Mucosa of descending colon (tissue), 3 donors: Measurements from ENCODE around the gene NUAK2. TPM values are rescaled to one million over a fixed set of nuclear protein-coding genes. Genes with fewer than 3 reads are reported as not detected.

Source experiments
- ATAC-seq: fragments of 200-7000 bp; cut with Tn5 transposase; one replicate; pipeline ENCODE4 v1.9.1; 2020; ENCODE audit warnings: mild to moderate bottlenecking, moderate library complexity
- DNase-seq, 3 donors: peaks; one replicate each; pipeline ENCODE4 v3.0.0-alpha.2; 2020
- H3K36me3 ChIP-seq: fragments of 200-600 bp; one replicate; pipeline ENCODE4 v1.8.0; 2021; ENCODE audit warnings: low read depth, mild to moderate bottlenecking
- H3K4me1 ChIP-seq: fragments of 200-600 bp; one replicate; pipeline ENCODE4 v1.8.0; 2021; ENCODE audit warnings: low read depth, mild to moderate bottlenecking
- H3K4me3 ChIP-seq: fragments of 200-600 bp; one replicate; pipeline ENCODE4 v1.8.0; 2021; ENCODE audit warnings: mild to moderate bottlenecking
- H3K9me3 ChIP-seq: fragments of 200-600 bp; one replicate; pipeline ENCODE4 v1.8.0; 2021; ENCODE audit warnings: mild to moderate bottlenecking
- intact Hi-C, 2 donors: fragments of 100-400 bp; cut with DNase I in 1 of 2; cut with micrococcal nuclease in 1 of 2; formaldehyde crosslinking; loops; one replicate each; pipeline versions ENCODE4 v1.11.0 to v1.11.1; 2022; cut with DNase I, micrococcal nuclease
- total RNA-seq, 3 donors: library from RNA; stranded (reverse); fragmentation: NEBNext Ultra II Directional in 2 of 3; extraction: Animal tissue kit (Norgen Biotek cat#: 25700) in 2 of 3; gene quantifications; one replicate each; pipeline versions ENCODE4 v1.2.1 to v1.2.4, GENCODE V29; 2021 to 2023
- TF ChIP-seq, protein P1 (sequence below): fragments of 200-600 bp; IDR thresholded peaks from one replicate; pipeline ENCODE4 v1.8.0; 2022; ENCODE audit warnings: antibody characterized with exemption, mild to moderate bottlenecking
- donor health status: DM: no; HTN: no; CAD: no; lungs with moderate emphysema.
- donor health status: DM: no; HTN: no; CAD: no.
- donor health status: DM: no; HTN: yes; CAD: no.

Gene NUAK2
- total RNA-seq, 3 donors from 2014 or later, result 16.5 to 50.8 (median 29.5) TPM

DNA sequence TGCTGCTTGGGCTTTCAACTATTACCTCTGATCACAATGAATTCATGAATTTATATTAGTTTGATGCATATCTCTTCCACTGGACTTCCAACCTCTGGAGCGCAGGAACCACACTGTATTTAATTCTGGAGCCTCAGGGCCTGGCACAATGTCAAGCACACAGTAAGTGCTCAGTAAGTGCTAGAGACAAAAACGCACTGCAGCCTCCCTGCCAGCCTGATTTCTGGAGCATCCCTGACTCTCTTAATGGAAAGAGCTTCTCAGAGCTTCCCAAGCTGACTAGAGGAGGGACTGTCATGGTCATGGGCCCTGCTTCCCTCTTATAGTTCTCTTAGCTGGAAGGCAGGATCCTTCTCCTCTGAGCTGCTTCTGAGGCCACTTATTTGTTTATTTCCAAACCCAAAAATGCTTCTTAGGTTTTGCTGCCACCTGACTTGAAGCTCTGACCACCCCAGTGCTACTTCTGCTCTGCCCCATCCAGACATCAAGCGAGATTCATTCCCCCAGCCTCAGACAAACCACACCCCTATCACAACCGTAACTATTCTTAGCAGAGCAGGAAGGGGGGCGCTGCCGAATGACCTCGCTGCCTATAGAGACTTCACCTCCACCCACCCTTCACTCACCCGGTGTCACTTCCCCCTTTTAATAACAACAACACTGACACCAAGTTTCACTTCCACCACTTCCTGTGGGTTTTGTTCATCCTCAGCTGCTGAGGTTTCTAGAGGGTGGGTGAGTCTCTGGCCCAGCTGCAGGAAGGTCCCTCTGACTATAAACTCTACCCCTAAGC lies 33.6 kb downstream of the NUAK2 start:
- TF ChIP-seq, protein P1, sequence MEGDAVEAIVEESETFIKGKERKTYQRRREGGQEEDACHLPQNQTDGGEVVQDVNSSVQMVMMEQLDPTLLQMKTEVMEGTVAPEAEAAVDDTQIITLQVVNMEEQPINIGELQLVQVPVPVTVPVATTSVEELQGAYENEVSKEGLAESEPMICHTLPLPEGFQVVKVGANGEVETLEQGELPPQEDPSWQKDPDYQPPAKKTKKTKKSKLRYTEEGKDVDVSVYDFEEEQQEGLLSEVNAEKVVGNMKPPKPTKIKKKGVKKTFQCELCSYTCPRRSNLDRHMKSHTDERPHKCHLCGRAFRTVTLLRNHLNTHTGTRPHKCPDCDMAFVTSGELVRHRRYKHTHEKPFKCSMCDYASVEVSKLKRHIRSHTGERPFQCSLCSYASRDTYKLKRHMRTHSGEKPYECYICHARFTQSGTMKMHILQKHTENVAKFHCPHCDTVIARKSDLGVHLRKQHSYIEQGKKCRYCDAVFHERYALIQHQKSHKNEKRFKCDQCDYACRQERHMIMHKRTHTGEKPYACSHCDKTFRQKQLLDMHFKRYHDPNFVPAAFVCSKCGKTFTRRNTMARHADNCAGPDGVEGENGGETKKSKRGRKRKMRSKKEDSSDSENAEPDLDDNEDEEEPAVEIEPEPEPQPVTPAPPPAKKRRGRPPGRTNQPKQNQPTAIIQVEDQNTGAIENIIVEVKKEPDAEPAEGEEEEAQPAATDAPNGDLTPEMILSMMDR, result no peak
- intact Hi-C loops, result no loop called here
- no peak overlapping the region for H3K4me3 ChIP-seq
- DNase-seq, result peak; percentile 63 to 89 (median 77)
- H3K4me1 ChIP-seq, result peaks cover 17% of the 10 kb centered on the region
- no peaks in the 10 kb centered on the region for H3K9me3 ChIP-seq
- no peaks in the 10 kb centered on the region for H3K36me3 ChIP-seq
- ATAC-seq, result peak; percentile 76

DNA sequence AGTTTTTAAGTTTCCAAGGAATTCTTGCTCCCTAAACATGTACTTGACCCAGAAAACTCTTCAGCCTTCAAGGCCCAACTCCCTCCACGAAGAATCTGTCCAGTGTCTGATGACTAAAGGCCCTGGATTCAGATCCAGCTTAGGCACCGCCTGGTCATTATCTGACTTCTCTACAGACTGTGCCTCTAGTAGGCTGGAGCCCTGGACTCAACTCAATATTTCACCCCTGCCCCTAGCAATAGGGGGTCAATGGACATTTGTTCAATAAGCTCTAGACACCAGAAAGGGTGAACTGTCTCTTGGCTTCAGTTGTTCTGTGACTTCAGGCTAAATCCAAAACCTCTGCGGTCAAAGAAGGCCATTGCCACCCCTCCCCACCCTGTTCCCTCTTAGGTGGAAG lies 34.5 kb downstream of the NUAK2 start:
- ATAC-seq, result no peak
- H3K9me3 ChIP-seq, result no peaks in the 10 kb centered on the region
- no peaks in the 10 kb centered on the region for H3K36me3 ChIP-seq
- H3K4me3 ChIP-seq, result no peak overlapping the region
- peaks cover 17% of the 10 kb centered on the region for H3K4me1 ChIP-seq
- no peak for DNase-seq
- intact Hi-C loops, result no loop called here
- TF ChIP-seq, protein P1, result no peak

DNA sequence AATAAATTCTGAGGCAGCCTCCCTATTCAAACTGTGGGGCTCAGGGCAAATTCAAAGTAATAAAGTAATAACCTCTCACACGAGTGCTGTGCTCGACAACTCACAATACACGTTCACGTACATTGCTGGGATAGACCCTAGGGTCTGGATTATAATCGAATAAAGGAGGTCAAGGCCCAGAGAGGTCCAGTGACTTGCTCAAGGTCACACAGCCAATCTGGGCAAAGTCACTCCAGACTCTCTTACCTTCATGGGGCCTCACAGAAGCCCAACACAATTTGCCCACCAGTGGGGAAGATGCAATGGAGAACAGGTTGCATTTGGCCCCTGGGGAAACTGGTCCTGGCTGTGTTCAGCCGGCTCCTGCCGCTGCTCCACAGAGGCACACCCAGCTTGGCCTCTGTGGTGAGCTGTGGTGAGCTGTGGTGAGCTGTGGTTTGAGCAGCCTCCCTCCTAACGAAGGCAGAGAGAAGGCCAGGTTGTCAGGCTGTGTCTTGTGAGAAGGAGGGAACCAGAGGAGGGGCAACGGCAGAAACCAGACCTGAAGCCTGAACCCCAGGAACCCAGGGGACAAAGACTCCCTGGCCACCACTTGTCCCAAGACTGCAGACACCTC lies 35.1 kb downstream of the NUAK2 start:
- Histone ChIP-seq H3K4me1 (peaks cover 17% of the 10 kb centered on the region), H3K36me3 (no peaks in the 10 kb centered on the region), H3K4me3 (no peak overlapping the region), H3K9me3 (no peaks in the 10 kb centered on the region)
- ATAC-seq (peak; percentile 30), DNase-seq (peak in 2 of 3 donors; percentile 73 to 79)
- TF ChIP-seq, protein P1, result no peak
- intact Hi-C loops, result no loop called here

DNA sequence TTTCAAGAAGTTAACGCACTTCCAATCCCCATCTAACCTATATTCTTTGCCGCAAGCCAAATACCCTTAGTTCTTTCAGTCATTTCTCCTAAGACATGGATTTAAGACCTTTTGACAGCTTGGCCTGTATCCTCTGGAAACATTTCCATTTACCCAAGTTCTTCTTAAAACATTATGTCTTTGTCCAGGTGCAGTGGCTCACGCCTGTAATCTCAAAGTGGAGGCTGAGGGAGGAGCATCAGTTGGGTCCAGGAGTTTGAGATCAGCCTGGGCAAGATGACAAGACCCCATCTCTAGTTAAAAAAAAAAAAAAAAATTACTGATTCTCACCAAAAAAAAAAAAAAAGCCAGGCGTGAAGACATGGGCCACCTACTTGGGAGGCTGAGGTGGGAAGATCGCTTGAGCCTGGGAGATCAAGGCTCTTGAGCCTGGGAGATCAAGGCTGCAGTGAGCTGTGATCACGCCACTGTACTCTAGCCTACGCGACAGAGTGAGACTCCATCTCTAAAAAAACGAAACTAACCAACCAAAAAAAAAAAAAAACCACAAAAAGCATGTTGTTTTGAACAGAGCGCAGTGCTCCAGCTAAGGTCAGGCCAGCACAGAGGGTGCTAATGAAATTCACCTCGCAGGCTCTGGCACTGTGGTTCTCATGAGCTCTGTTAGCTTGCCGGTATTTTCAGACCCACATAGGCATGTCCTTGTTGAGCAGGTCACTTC lies 36.0 kb downstream of the NUAK2 start:
- peaks cover 17% of the 10 kb centered on the region for H3K4me1 ChIP-seq
- no peaks in the 10 kb centered on the region for H3K36me3 ChIP-seq
- intact Hi-C loops, result no loop called here
- ATAC-seq (peak; percentile 36), DNase-seq (peak in 1 of 3 donors; percentile 15)
- H3K4me3 ChIP-seq, result no peak overlapping the region
- TF ChIP-seq, protein P1, result no peak
- no peaks in the 10 kb centered on the region for H3K9me3 ChIP-seq

DNA sequence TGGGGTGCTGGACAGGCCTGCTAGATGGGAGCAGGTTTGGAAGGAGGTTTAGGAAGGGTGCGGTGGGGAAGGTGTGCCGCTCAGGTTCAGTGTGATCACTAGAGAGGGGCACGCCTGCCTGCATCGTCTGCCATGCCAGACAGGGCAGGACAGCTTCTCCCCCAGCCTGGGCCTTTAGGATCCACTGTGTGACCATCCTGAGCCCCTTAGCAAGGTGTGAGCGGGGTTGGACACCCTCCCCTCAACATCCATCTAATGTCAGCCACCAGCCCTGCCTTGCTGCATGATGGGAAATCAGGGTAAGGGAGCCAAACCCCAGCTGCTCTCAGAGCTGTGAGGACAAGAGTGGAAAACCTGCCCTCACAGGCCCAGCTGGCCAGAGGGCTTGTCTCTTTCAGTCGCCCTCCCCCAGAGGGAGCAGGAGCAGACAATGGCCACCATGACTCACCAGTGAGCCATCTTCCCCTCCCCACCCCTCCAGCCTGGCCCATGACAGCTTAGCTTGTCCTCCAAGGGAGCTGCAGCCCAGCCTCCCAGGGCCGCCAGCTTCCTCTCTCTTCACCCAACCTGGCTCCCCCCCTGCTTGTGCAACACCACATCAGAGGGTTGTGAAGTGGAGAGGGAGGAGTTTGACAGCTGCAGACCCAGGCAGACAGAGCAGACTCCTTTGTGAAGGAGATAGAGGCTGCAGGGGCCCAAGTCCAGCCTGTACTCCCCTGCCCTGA lies 37.0 kb downstream of the NUAK2 start:
- DNase-seq (peak; percentile 77 to 94 (median 80)), ATAC-seq (peak; percentile 78)
- peaks cover 17% of the 10 kb centered on the region for H3K4me1 ChIP-seq
- H3K36me3 ChIP-seq, result no peaks in the 10 kb centered on the region
- TF ChIP-seq, protein P1, result no peak
- H3K4me3 ChIP-seq, result no peak overlapping the region
- no peaks in the 10 kb centered on the region for H3K9me3 ChIP-seq
- intact Hi-C loops, result no loop called here
